Gastroesophageal sphincter (tissue), 3 donors: Measurements from ENCODE around the gene KRT84.

Source experiments
- CTCF ChIP-seq, 4 experiments: fragments of 200-600 bp in 2 of 4; fragments of 450-650 bp in 2 of 4; sonication (generic) in 1 of 4; IDR thresholded peaks; one replicate each; pipeline ENCODE4 v1.5.1; 2017 to 2019; ENCODE audit warnings: antibody characterized with exemption in 4 of 4, mild to moderate bottlenecking in 2 of 4, moderate library complexity in 2 of 4
- POLR2A ChIP-seq, 2 donors: fragments of 450-650 bp; IDR thresholded peaks; one replicate each; pipeline ENCODE4 v1.6.1; 2017; ENCODE audit warnings: antibody characterized with exemption in 2 of 2, mild to moderate bottlenecking in 2 of 2, moderate library complexity in 1 of 2

DNA sequence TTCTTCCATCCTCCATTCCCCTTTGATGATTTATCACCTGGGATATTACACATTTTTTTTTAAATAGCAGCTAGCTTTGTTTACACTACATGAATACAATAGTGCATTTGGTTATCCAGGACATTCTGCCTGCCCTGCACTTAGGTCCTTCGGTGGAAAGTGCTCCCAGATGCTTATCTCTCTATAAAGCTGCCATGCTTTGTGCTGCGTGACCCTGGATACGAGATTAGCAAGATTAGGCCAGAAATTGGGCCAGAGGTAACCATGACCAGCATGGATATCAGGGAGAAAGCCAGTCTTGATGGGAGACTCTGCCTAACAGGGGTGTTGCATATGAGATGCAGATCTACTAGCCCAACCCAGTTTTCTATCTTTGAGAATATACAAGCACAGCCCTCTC is 52.1 kb downstream of the KRT84 start:
- TF ChIP-seq POLR2A (IDR thresholded peaks at IDR 0.05) (no peak), CTCF (IDR thresholded peaks at IDR 0.05) (no peak)
